Dendritic cell treated with granulocyte-macrophage colony-stimulating factor and Interleukin-4, amounts not matched to agents 40 ng/mL and 50 ng/mL, for 4 days (primary cell): ENCODE measurements around the gene GP1BA.
"Not testable (repeated sequence)": the region's sequence is repeated elsewhere in the genome, so short reads cannot be mapped to it uniquely, and the experiment has no call there.

Experiments used
- H3K27ac Mint-ChIP-seq: one replicate; pipeline ENCODE4 v1.8.0; 2022; ENCODE audit warnings: mild to moderate bottlenecking, mixed read lengths
- H3K27me3 Mint-ChIP-seq: one replicate; pipeline ENCODE4 v1.8.0; 2022; ENCODE audit warnings: mild to moderate bottlenecking, mixed read lengths
- H3K36me3 Mint-ChIP-seq: one replicate; pipeline ENCODE4 v1.8.0; 2022; ENCODE audit warnings: low read depth, mixed read lengths
- H3K4me1 Mint-ChIP-seq: one replicate; pipeline ENCODE4 v1.8.0; 2022; ENCODE audit warnings: low read depth, mixed read lengths
- H3K4me3 Mint-ChIP-seq: one replicate; pipeline ENCODE4 v1.8.0; 2022; ENCODE audit warnings: mild to moderate bottlenecking, moderate library complexity, mixed read lengths
- H3K9me3 Mint-ChIP-seq: one replicate; pipeline ENCODE4 v1.8.0; 2022; ENCODE audit warnings: mixed read lengths
- intact Hi-C: fragments of 100-400 bp; cut with micrococcal nuclease; formaldehyde crosslinking; loops from one replicate; pipeline ENCODE4 v1.15.0; 2022

The GP1BA gene

DNA sequence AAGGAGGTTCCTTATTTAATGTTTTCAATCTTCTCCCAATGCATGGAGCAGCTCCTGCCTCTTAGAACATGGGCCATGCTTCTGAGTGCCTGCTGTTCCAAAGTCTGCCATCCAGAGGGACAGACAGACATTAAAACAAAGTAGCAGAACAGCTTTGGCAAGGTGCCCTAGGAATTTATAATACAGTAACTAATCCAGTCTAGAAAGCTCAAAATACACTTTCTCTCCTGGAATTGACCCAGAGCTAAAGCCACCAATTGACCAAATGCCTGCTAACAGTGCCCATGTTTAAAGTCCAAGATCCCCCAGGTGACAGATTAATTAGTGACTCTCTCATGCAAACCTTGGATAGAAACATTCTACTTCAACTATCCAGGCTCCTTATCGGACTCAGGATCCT is 18.1 kb upstream of the GP1BA start:
- Mint-ChIP-seq H3K4me1 (no peaks in the 10 kb centered on the region), H3K27me3 (peaks cover 7% of the 10 kb centered on the region), H3K36me3 (no peaks in the 10 kb centered on the region), H3K9me3 (no peaks in the 10 kb centered on the region), H3K27ac (no peak overlapping the region), H3K4me3 (no peak overlapping the region)
- intact Hi-C loops, result no loop called here

DNA sequence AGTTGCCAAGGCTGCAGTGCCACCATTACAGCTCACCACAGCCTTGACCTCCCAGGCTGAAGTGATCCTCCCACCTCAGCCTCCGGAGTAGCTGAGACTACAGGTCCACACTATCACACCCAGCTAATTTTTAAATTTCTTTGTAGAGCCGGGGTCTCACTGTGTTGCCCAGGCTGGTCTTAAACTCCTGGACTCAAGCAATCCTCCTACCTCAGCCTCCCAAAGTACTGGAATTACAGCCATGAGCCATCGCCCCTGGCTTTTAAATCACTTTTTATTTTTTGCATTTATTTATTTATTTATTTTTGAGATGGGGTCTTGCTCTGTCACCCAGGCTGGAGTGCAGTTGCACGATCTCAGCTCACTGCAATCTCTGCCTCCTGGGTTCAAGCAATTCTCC is 17.5 kb upstream of the GP1BA start:
- H3K27me3 Mint-ChIP-seq, H3K27ac Mint-ChIP-seq, intact Hi-C loops, H3K9me3 Mint-ChIP-seq, H3K36me3 Mint-ChIP-seq, H3K4me1 Mint-ChIP-seq, H3K4me3 Mint-ChIP-seq: not testable (repeated sequence)

DNA sequence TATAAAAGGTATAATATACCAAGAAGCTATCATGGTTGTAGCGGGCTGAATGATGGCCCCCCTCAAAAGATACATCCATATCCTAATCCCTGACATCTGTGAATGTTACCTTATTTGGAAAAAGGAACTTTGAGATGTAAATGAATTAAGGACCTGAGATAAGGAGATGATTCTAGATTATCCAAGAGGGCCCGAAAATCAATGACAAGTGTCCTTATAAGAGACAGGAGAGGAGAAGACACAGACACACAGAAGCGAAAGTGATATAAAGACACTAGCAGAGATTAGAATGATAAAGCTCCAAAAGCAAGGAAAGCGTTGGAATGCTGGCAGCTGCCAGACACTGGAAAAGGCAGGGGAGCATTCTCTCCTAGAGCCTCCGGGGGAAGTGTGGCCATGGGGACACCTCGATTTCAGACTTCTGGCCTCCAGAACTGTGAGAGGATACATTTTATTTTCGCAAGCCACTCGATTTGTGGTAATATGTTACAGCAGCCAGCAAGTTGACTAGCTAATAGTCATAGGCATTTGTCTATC is 12.5 kb upstream of the GP1BA start:
- Mint-ChIP-seq H3K27me3 (no peaks in the 10 kb centered on the region), H3K4me1 (peaks cover 18% of the 10 kb centered on the region), H3K9me3 (no peaks in the 10 kb centered on the region), H3K4me3 (no peak overlapping the region), H3K36me3 (no peaks in the 10 kb centered on the region), H3K27ac (peak overlapping the region; percentile 67)
- intact Hi-C loops, result no loop called here

DNA sequence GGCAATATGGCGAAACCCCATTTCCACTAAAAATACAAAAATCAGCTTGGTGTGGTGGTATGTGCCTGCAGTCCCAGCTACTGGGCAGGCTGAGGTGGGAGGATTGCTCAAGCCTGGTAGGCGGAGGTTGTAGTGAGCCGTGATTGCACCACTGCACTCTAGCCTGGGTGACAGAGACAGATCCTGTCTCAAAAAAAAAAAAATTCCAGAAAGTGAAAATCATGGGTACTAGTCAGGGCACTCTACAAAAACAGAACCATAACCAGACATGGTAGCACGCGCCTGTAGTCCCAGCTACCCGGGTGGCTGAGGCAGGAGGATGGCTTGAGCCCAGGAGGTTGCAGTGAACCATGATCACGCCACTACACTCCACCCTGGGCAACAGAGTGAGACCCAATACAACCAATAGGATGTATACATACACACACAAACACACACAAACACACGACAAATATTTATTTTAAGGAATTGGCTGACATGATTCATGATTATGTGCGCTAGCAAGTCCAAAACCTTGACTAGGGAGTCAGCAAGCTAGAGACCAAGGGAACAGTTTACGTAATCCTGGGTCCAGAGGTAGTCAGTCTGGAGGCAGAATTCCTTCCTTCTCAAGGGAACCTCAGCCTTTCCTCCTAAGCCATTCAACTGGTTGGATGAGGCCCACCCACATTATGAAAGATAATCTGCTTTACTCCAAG is 11.6 kb upstream of the GP1BA start:
- H3K4me1 Mint-ChIP-seq, result peaks cover 18% of the 10 kb centered on the region
- no peaks in the 10 kb centered on the region for H3K36me3 Mint-ChIP-seq
- no peaks in the 10 kb centered on the region for H3K27me3 Mint-ChIP-seq
- no peak overlapping the region for H3K4me3 Mint-ChIP-seq
- no peaks in the 10 kb centered on the region for H3K9me3 Mint-ChIP-seq
- peak overlapping the region; percentile 67 for H3K27ac Mint-ChIP-seq
- intact Hi-C loops, result no loop called here

DNA sequence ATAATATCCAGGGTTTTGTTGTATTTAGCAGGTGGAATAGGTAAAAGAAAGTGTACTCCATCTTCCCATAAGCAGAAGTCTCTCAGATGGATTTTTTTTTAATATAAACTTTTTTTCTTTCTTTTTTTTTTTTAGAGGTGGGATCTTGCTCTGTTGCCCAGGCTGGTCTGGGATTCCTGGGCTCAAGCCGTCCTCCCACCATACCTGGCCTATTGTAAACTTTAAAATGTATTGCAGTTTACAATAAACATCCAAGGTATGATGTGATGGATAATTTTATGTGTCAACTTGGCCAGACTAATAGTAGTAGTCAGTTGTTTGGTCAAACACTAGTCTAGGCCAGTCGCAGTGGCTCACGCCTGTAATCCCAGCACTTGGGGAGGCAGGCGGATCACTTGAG is 10.8 kb upstream of the GP1BA start:
- Mint-ChIP-seq H3K36me3 (no peaks in the 10 kb centered on the region), H3K27ac (peak overlapping the region; percentile 67), H3K4me3 (no peak overlapping the region), H3K27me3 (no peaks in the 10 kb centered on the region), H3K9me3 (no peaks in the 10 kb centered on the region), H3K4me1 (peaks cover 20% of the 10 kb centered on the region)
- intact Hi-C loops, result no loop called here

DNA sequence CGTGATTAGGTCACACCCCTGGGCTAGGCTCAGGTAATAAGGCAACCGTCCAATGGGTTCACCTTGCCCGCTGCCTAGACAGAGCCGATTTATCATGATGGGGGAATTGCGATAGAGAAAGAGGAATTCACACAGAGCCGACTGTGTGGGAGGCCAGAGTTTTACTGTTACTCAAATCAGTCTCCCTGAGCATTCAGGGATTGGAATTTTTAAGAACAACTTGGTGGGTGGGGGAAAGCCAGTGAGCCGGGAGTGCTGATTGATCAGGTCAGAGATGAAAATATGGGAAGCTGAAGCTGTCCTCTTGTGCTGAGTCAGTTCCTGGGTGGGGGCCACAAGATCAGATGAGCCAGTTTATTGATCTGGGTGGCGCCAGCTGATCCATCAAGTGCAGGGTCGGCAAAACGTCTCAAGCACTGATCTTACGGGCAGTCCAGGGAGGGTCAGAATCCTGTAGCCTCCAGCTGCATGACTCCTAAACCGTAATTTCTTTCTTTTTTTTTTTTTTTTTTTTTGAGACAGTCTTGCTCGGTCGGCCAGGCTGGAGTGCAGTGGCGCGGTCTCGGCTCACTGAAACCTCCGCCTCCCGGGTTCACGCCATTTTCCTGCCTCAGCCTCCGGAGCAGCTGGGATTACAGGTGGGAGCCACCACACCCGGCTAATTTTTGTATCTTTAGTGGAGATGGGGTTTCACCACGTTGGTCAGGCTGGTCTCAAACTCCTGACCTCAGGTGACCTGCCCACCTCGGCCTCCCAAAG is 5.3 kb upstream of the GP1BA start:
- intact Hi-C loops, H3K9me3 Mint-ChIP-seq, H3K27me3 Mint-ChIP-seq, H3K4me3 Mint-ChIP-seq: not testable (repeated sequence)
- Mint-ChIP-seq H3K4me1 (peaks cover 30% of the 10 kb centered on the region), H3K27ac (peak overlapping the region; percentile 56), H3K36me3 (peaks cover 28% of the 10 kb centered on the region)

DNA sequence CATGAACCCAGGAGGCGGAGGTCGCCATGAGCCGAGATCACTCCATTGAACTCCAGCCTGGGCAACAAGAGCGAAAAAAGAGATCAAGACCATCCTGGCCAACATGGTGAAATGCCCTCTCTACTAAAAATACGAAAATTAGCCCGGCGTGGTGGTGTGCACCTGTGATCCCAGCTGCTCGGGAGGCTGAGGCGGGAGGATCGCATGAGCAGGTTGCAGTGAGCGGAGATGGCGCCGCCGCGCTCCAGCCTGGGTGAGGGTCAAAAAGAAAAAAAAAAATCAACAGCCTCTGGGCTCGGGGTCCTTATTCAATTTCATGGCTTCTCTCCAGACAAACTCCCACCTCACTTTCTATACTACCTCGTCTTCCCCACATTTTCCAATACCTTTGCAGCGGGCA is 3.2 kb upstream of the GP1BA start:
- Mint-ChIP-seq H3K9me3 (no peaks in the 10 kb centered on the region), H3K36me3 (peaks cover 34% of the 10 kb centered on the region), H3K4me1 (peaks cover 51% of the 10 kb centered on the region)

DNA sequence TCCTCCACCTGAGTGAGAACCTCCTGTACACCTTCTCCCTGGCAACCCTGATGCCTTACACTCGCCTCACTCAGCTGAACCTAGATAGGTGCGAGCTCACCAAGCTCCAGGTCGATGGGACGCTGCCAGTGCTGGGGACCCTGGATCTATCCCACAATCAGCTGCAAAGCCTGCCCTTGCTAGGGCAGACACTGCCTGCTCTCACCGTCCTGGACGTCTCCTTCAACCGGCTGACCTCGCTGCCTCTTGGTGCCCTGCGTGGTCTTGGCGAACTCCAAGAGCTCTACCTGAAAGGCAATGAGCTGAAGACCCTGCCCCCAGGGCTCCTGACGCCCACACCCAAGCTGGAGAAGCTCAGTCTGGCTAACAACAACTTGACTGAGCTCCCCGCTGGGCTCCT is 679 bp downstream of the GP1BA start:
- intact Hi-C loops, result no loop called here

More for the DNA sequence above, 3.2 kb upstream of the GP1BA start:
- Mint-ChIP-seq H3K27ac (no peak overlapping the region), H3K4me3 (no peak overlapping the region), H3K27me3 (peaks cover 14% of the 10 kb centered on the region)
- intact Hi-C loops, result no loop called here

DNA sequence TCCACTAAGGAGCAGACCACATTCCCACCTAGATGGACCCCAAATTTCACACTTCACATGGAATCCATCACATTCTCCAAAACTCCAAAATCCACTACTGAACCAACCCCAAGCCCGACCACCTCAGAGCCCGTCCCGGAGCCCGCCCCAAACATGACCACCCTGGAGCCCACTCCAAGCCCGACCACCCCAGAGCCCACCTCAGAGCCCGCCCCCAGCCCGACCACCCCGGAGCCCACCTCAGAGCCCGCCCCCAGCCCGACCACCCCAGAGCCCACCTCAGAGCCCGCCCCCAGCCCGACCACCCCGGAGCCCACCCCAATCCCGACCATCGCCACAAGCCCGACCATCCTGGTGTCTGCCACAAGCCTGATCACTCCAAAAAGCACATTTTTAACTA is 1.6 kb downstream of the GP1BA start:
- Mint-ChIP-seq H3K9me3 (no peaks in the 10 kb centered on the region), H3K4me3 (peak overlapping the region; percentile 66), H3K36me3 (peaks cover 70% of the 10 kb centered on the region), H3K4me1 (peaks cover 76% of the 10 kb centered on the region), H3K27me3 (peaks cover 16% of the 10 kb centered on the region), H3K27ac (peak overlapping the region; percentile 70)
- intact Hi-C loops, result no loop called here

More for the DNA sequence above, 679 bp downstream of the GP1BA start:
- Mint-ChIP-seq H3K27ac (peak overlapping the region; percentile 70), H3K27me3 (peaks cover 16% of the 10 kb centered on the region), H3K36me3 (peaks cover 64% of the 10 kb centered on the region), H3K9me3 (no peaks in the 10 kb centered on the region), H3K4me3 (peak overlapping the region; percentile 30), H3K4me1 (peaks cover 68% of the 10 kb centered on the region)

DNA sequence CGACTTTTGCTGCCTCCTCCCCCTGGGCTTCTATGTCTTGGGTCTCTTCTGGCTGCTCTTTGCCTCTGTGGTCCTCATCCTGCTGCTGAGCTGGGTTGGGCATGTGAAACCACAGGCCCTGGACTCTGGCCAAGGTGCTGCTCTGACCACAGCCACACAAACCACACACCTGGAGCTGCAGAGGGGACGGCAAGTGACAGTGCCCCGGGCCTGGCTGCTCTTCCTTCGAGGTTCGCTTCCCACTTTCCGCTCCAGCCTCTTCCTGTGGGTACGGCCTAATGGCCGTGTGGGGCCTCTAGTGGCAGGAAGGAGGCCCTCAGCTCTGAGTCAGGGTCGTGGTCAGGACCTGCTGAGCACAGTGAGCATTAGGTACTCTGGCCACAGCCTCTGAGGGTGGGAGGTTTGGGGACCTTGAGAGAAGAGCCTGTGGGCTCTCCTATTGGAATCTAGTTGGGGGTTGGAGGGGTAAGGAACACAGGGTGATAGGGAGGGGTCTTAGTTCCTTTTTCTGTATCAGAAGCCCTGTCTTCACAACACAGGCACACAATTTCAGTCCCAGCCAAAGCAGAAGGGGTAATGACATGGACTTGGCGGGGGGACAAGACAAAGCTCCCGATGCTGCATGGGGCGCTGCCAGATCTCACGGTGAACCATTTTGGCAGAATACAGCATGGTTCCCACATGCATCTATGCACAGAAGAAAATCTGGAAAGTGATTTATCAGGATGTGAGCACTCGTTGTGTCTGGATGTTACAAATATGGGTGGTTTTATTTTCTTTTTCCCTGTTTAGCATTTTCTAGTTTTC is 2.3 kb downstream of the GP1BA start:
- Mint-ChIP-seq H3K4me1 (peaks cover 83% of the 10 kb centered on the region), H3K4me3 (peak overlapping the region; percentile 66), H3K27me3 (peaks cover 16% of the 10 kb centered on the region)

DNA sequence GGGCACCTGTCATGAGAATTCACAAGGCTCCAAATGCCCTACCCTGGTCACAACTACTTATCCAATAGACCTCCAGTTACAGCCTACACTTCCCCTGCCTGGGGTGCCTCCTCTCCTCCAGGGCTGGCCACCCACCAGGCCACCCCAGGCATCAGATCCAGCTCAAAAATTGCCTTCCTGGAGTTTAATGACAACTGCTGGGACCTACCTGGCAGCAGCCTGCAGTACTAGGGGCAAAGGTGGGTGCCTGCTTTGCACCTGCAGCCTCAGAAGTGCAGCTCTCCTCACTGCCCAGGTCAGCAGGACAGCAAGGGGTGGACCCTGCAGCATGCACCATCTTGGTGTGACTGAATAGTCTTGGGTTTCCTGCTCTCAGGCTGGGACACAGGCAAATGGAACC is 3.6 kb downstream of the GP1BA start:
- no peaks in the 10 kb centered on the region for H3K9me3 Mint-ChIP-seq
- intact Hi-C loops, result no loop called here
- peaks cover 74% of the 10 kb centered on the region for H3K36me3 Mint-ChIP-seq
- peaks cover 81% of the 10 kb centered on the region for H3K4me1 Mint-ChIP-seq
- peak overlapping the region; percentile 12 for H3K27ac Mint-ChIP-seq
- H3K4me3 Mint-ChIP-seq, result no peak overlapping the region
- peaks cover 16% of the 10 kb centered on the region for H3K27me3 Mint-ChIP-seq

More for the DNA sequence above, 2.3 kb downstream of the GP1BA start:
- intact Hi-C loops, result no loop called here
- H3K27ac Mint-ChIP-seq, result peak overlapping the region; percentile 70
- no peaks in the 10 kb centered on the region for H3K9me3 Mint-ChIP-seq
- H3K36me3 Mint-ChIP-seq, result peaks cover 72% of the 10 kb centered on the region

DNA sequence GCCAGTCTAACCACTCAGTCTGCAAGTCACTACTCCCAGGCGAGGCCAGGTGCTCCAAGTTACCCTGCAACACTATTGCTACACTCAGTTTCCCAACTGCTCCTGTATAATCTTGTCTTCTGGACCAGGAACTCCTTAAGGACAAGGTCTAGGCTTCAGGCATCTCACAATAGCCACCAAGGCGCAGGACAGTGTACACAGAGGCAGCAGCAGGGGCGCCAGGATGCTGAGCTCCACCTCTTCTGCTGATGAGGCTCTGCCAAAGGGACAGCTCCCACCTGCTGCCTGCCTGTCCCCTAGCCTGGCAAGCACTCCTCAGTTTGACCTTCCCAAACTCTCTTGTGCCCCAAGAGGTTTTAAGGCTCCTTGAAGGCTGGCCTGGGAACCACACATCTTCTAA is 4.4 kb downstream of the GP1BA start:
- Mint-ChIP-seq H3K4me3 (no peak overlapping the region), H3K27ac (peak overlapping the region; percentile 31), H3K27me3 (peaks cover 15% of the 10 kb centered on the region), H3K36me3 (peaks cover 74% of the 10 kb centered on the region), H3K4me1 (peaks cover 81% of the 10 kb centered on the region), H3K9me3 (no peaks in the 10 kb centered on the region)
- intact Hi-C loops, result no loop called here

DNA sequence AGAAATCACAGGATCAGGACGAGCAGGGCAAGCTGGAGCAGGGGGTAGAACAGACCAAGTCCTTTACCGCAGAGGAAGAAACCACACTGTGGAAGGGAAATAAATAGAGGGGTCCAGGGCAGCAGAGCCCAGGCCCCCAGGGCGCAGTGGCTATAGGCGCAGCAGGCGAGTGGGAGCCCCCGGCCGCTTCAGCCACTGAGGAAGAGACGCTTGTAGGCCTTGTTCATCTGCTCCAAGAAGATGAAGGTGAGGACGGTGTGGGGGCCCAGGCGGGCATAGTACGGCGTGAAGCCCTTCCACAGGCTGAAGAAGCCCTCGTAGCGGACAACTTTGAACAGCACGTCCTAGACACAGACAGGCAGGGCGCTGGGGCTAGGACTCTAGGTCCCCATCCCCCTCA is 5.5 kb downstream of the GP1BA start:
- intact Hi-C loops, result no loop called here
- H3K4me1 Mint-ChIP-seq, result peaks cover 81% of the 10 kb centered on the region
- H3K27me3 Mint-ChIP-seq, result peaks cover 11% of the 10 kb centered on the region
- peak overlapping the region; percentile 31 for H3K27ac Mint-ChIP-seq
- no peak overlapping the region for H3K4me3 Mint-ChIP-seq
- H3K9me3 Mint-ChIP-seq, result no peaks in the 10 kb centered on the region
- peaks cover 77% of the 10 kb centered on the region for H3K36me3 Mint-ChIP-seq

DNA sequence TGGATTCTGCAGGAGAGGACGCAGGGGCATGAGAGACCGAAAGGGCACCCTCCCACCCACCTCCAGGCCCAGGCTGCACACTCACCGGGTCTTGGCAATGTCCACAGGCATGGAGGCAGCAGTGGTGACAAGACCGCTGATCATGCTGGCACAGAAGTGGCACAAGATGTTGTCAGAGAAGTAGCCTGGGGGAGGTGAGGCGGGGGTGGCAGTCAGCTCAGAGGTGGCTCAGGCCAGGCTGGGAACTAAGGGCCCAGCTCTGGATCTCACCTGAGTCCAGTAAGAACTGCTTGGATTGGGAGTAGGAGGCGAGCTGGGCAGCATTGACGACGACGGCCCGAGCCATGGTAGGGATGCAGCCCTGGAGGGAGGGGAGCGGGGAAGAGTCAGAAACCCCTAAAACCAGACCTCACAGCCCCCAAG is 6.0 kb downstream of the GP1BA start:
- peak overlapping the region; percentile 90 for H3K27ac Mint-ChIP-seq
- intact Hi-C loops, result no loop called here
- peaks cover 6% of the 10 kb centered on the region for H3K27me3 Mint-ChIP-seq
- peaks cover 81% of the 10 kb centered on the region for H3K4me1 Mint-ChIP-seq
- H3K36me3 Mint-ChIP-seq, result peaks cover 82% of the 10 kb centered on the region
- H3K4me3 Mint-ChIP-seq, result peak overlapping the region; percentile 92
- H3K9me3 Mint-ChIP-seq, result no peaks in the 10 kb centered on the region
